ENCODE results near the gene SUDS3. TPM values are rescaled to one million over a fixed set of nuclear protein-coding genes. Genes with fewer than 3 reads are reported as not detected.

SUDS3 gene
- polyA plus RNA-seq, 1 donor (not counting 4 experiments of a cell fraction or from before 2014, with no cell fraction given) = 32.4 TPM

GRCh38 chr12:118463677-118464076 lies 87.3 kb downstream of the SUDS3 start:
- dilution Hi-C loops (cut with MboI; ENCODE audit: extremely low pct_ligation_motif_present, low sequenced_read_pairs) = no loop called here
- H3K4me1 ChIP-seq (ENCODE audit: control insufficient read depth, extremely low read depth, insufficient read depth, low read length) = no peaks in the 10 kb centered on the region
- H3K9ac ChIP-seq (ENCODE audit: control insufficient read depth, extremely low read depth, insufficient read depth, low read length) = no peak overlapping the region
- H3K27me3 ChIP-seq (ENCODE audit: control insufficient read depth, extremely low read depth, insufficient read depth, low read length) = no peaks in the 10 kb centered on the region
- H2AFZ ChIP-seq (ENCODE audit: control insufficient read depth, low read length) = no peak overlapping the region
- FAIRE-seq (no peak), DNase-seq (ENCODE audit: low read depth, low spot score) (no peak)
- H3K9me1 ChIP-seq (ENCODE audit: control insufficient read depth, extremely low read depth, insufficient read depth, low read length) = no peaks in the 10 kb centered on the region
- H3K36me3 ChIP-seq (ENCODE audit: control insufficient read depth in 2 of 2, extremely low read depth in 1 of 2, insufficient read depth in 2 of 2, low read length in 2 of 2) = no peaks in the 10 kb centered on the region
- no peak overlapping the region for H3K4me2 ChIP-seq (ENCODE audit: control insufficient read depth, extremely low read depth, insufficient read depth, low read depth, low read length)
- H3K9me3 ChIP-seq (ENCODE audit: control insufficient read depth, low read depth, low read length) = no peaks in the 10 kb centered on the region
- H3K79me2 ChIP-seq (ENCODE audit: control insufficient read depth, insufficient read depth, low read length) = no peaks in the 10 kb centered on the region
- TF ChIP-seq EZH2 (IDR thresholded peaks at IDR 0.05; ENCODE audit: low read length) (no peak), CTCF (optimal IDR thresholded peaks at IDR 0.05 in 1 of 3, IDR thresholded peaks at IDR 0.05 in 1 of 3, conservative IDR thresholded peaks at IDR 0.05 in 1 of 3; ENCODE audit: extremely low read depth in 1 of 3, insufficient read depth in 2 of 3, low read length in 3 of 3) (no peak)
- no peaks in the 10 kb centered on the region for H4K20me1 ChIP-seq (ENCODE audit: control insufficient read depth, extremely low read depth, insufficient read depth, low read length)
- no peak overlapping the region for H3K4me3 ChIP-seq (ENCODE audit: control insufficient read depth in 2 of 3, extremely low read depth in 1 of 3, insufficient read depth in 2 of 3, low read depth in 1 of 3, low read length in 3 of 3)
- H3K27ac ChIP-seq (ENCODE audit: control insufficient read depth, insufficient read depth, low read length) = no peak overlapping the region

DNA sequence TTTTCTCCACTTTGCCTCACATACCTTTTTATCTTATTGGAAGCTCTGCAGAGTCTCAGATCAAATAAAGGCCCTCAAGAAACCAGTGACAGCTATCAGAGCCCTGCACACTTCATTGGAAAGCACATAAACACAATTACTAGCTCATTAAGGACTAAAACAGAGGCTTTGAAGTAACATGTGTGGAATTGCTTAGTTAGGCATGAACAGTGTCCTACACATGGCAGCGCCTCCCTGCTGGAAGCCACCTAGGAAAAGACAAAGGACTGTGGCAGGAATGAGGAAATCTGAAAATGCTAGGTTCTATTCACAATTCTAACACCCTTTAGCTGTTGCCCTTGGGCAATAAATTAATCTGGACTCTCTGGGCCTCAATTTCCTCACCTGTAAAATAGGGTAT lies 89.4 kb downstream of the SUDS3 start:
- no peak overlapping the region for H2AFZ ChIP-seq (ENCODE audit: control insufficient read depth, low read length)
- TF ChIP-seq CTCF (optimal IDR thresholded peaks at IDR 0.05 in 1 of 3, IDR thresholded peaks at IDR 0.05 in 1 of 3, conservative IDR thresholded peaks at IDR 0.05 in 1 of 3; ENCODE audit: extremely low read depth in 1 of 3, insufficient read depth in 2 of 3, low read length in 3 of 3) (no peak), EZH2 (IDR thresholded peaks at IDR 0.05; ENCODE audit: low read length) (no peak)
- H4K20me1 ChIP-seq (ENCODE audit: control insufficient read depth, extremely low read depth, insufficient read depth, low read length) = no peaks in the 10 kb centered on the region
- no peaks in the 10 kb centered on the region for H3K36me3 ChIP-seq (ENCODE audit: control insufficient read depth in 2 of 2, extremely low read depth in 1 of 2, insufficient read depth in 2 of 2, low read length in 2 of 2)
- no peaks in the 10 kb centered on the region for H3K27me3 ChIP-seq (ENCODE audit: control insufficient read depth, extremely low read depth, insufficient read depth, low read length)
- no peak overlapping the region for H3K9ac ChIP-seq (ENCODE audit: control insufficient read depth, extremely low read depth, insufficient read depth, low read length)
- no peak for FAIRE-seq
- no peak overlapping the region for H3K4me3 ChIP-seq (ENCODE audit: control insufficient read depth in 2 of 3, extremely low read depth in 1 of 3, insufficient read depth in 2 of 3, low read depth in 1 of 3, low read length in 3 of 3)
- no peaks in the 10 kb centered on the region for H3K9me1 ChIP-seq (ENCODE audit: control insufficient read depth, extremely low read depth, insufficient read depth, low read length)
- no peaks in the 10 kb centered on the region for H3K4me1 ChIP-seq (ENCODE audit: control insufficient read depth, extremely low read depth, insufficient read depth, low read length)
- dilution Hi-C loops (cut with MboI; ENCODE audit: extremely low pct_ligation_motif_present, low sequenced_read_pairs) = no loop called here
- H3K79me2 ChIP-seq (ENCODE audit: control insufficient read depth, insufficient read depth, low read length) = no peaks in the 10 kb centered on the region
- no peaks in the 10 kb centered on the region for H3K9me3 ChIP-seq (ENCODE audit: control insufficient read depth, low read depth, low read length)
- DNase-seq (ENCODE audit: low read depth, low spot score) = no peak
- no peak overlapping the region for H3K27ac ChIP-seq (ENCODE audit: control insufficient read depth, insufficient read depth, low read length)
- no peak overlapping the region for H3K4me2 ChIP-seq (ENCODE audit: control insufficient read depth, extremely low read depth, insufficient read depth, low read depth, low read length)

Other genes starting within 250 kb of the SUDS3 start
- gene PEBP1, start 240.4 kb upstream of the SUDS3 start, polyA plus RNA-seq = 191 to 231 TPM (median 197 TPM) in 3 replicates
- gene TAOK3, start 3.6 kb upstream of the SUDS3 start, polyA plus RNA-seq = 26.2 to 44.1 TPM (median 35.0 TPM) in 3 replicates

All from keratinocyte (primary cell).